KMS-11 (cell line): ENCODE data around the gene ADCK1.
"Not testable (repeated sequence)": the region's sequence is repeated elsewhere in the genome, so short reads cannot be mapped to it uniquely, and the experiment has no call there.

Experiments used
- H2AFZ ChIP-seq: fragments of 200-600 bp; sonication (generic); 2 replicates; pipeline ENCODE4 v1.6.1; 2016; ENCODE audit warnings: antibody characterized with exemption, mixed run types, low read depth
- H3K27ac ChIP-seq: fragments of 200-600 bp; sonication (generic); 2 replicates; pipeline ENCODE4 v1.6.1; 2016; ENCODE audit warnings: mild to moderate bottlenecking, mixed run types
- H3K27me3 ChIP-seq: fragments of 200-600 bp; sonication (generic); 2 replicates; pipeline ENCODE4 v1.6.1; 2017; ENCODE audit warnings: mild to moderate bottlenecking, low read depth, mixed run types, moderate library complexity; ENCODE audit not compliant: insufficient read depth
- H3K36me3 ChIP-seq: fragments of 200-600 bp; sonication (generic); 2 replicates; pipeline ENCODE4 v1.6.1; 2017; ENCODE audit warnings: mild to moderate bottlenecking, mixed run types; ENCODE audit not compliant: insufficient read depth
- H3K4me1 ChIP-seq: fragments of 200-600 bp; sonication (generic); 2 replicates; pipeline ENCODE4 v1.6.1; 2016; ENCODE audit warnings: mild to moderate bottlenecking, low read depth, mixed run types; ENCODE audit not compliant: poor library complexity, severe bottlenecking
- H3K4me2 ChIP-seq: fragments of 200-600 bp; sonication (generic); 2 replicates; pipeline ENCODE4 v1.7.0; 2016; ENCODE audit warnings: mild to moderate bottlenecking, mixed run types
- H3K4me3 ChIP-seq: fragments of 200-600 bp; sonication (generic); IDR thresholded peaks from 2 replicates; pipeline ENCODE4 v1.6.1; 2017; ENCODE audit warnings: low read depth, low read length, mixed read lengths; ENCODE audit not compliant: insufficient read depth
- H3K79me2 ChIP-seq: fragments of 200-600 bp; sonication (generic); 2 replicates; pipeline ENCODE4 v1.6.1; 2016; ENCODE audit warnings: low read depth, mixed run types; ENCODE audit not compliant: insufficient read depth
- H3K9ac ChIP-seq: fragments of 200-600 bp; sonication (generic); 2 replicates; pipeline ENCODE4 v1.6.1; 2016; ENCODE audit warnings: mild to moderate bottlenecking, mixed run types
- H4K20me1 ChIP-seq: fragments of 200-600 bp; sonication (generic); 2 replicates; pipeline ENCODE4 v1.6.1; 2016; ENCODE audit warnings: mild to moderate bottlenecking, mixed run types; ENCODE audit not compliant: insufficient read depth
- TF ChIP-seq, protein P1 (sequence below): fragments of 200-600 bp; sonication (generic); conservative IDR thresholded peaks from 2 replicates; pipeline ENCODE4 v1.6.1; 2017; ENCODE audit warnings: low read depth, mild to moderate bottlenecking, antibody characterized with exemption, low read length, moderate library complexity, mixed read lengths

The ADCK1 gene

GRCh38 chr14:77936138-77936639 is 136.3 kb downstream of the ADCK1 start:
- no peak overlapping the region for H3K4me3 ChIP-seq
- no peak overlapping the region for H3K9ac ChIP-seq
- H4K20me1 ChIP-seq = no peaks in the 10 kb centered on the region
- H2AFZ ChIP-seq = no peak overlapping the region
- no peaks in the 10 kb centered on the region for H3K4me1 ChIP-seq
- H3K4me2 ChIP-seq = no peak overlapping the region
- TF ChIP-seq, protein P1, sequence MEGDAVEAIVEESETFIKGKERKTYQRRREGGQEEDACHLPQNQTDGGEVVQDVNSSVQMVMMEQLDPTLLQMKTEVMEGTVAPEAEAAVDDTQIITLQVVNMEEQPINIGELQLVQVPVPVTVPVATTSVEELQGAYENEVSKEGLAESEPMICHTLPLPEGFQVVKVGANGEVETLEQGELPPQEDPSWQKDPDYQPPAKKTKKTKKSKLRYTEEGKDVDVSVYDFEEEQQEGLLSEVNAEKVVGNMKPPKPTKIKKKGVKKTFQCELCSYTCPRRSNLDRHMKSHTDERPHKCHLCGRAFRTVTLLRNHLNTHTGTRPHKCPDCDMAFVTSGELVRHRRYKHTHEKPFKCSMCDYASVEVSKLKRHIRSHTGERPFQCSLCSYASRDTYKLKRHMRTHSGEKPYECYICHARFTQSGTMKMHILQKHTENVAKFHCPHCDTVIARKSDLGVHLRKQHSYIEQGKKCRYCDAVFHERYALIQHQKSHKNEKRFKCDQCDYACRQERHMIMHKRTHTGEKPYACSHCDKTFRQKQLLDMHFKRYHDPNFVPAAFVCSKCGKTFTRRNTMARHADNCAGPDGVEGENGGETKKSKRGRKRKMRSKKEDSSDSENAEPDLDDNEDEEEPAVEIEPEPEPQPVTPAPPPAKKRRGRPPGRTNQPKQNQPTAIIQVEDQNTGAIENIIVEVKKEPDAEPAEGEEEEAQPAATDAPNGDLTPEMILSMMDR = no peak
- H3K27ac ChIP-seq = no peak overlapping the region
- H3K79me2 ChIP-seq = no peaks in the 10 kb centered on the region
- H3K27me3 ChIP-seq = no peaks in the 10 kb centered on the region
- no peaks in the 10 kb centered on the region for H3K36me3 ChIP-seq

- TF ChIP-seq, protein P1 = no peak
- Histone ChIP-seq H4K20me1 (no peaks in the 10 kb centered on the region), H3K4me2 (no peak overlapping the region), H3K79me2 (no peaks in the 10 kb centered on the region), H3K4me1 (no peaks in the 10 kb centered on the region), H3K27ac (no peak overlapping the region), H3K9ac (no peak overlapping the region), H3K4me3 (no peak overlapping the region), H3K27me3 (no peaks in the 10 kb centered on the region), H2AFZ (no peak overlapping the region), H3K36me3 (no peaks in the 10 kb centered on the region)
Measured at GRCh38 chr14:77947372-77947771, 147.5 kb downstream of the ADCK1 start.

DNA sequence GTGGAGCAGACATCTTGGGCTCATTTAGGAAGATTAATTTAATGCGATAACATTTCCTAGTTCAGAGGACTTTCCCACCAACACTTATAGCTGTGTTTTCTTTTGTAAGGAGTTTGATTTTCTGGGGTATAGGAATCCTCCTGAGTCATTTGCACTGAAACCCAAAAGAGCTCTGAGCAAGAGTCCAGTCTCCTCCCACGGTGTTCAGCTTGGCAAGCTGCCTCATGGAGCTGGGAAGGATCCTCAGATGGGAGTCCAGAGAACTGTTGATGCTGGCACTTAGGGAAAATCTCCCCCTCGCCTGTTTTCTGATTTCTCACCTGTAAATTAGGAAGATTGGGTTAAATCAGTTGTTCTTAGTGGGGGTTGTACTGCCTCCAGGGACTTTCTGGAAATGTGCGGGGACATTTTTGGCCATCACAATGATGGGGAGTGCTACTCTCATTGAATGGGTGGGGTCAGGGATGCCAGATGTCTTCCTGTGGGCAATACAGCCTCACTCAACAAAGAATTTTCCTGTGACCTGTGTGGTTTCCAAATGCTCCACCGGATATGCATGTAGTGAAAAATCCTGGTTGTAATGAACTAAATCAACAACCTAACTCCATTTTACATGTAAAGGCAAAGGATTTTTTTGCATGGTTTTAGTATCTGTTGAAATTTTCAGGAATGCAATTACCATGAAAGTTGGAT is 150.6 kb downstream of the ADCK1 start:
- TF ChIP-seq, protein P1 = no peak
- no peaks in the 10 kb centered on the region for H3K79me2 ChIP-seq
- H3K9ac ChIP-seq = no peak overlapping the region
- no peaks in the 10 kb centered on the region for H3K4me1 ChIP-seq
- no peaks in the 10 kb centered on the region for H4K20me1 ChIP-seq
- no peaks in the 10 kb centered on the region for H3K27me3 ChIP-seq
- H3K4me3 ChIP-seq = no peak overlapping the region
- H3K4me2 ChIP-seq = no peak overlapping the region
- H3K36me3 ChIP-seq = no peaks in the 10 kb centered on the region
- no peak overlapping the region for H2AFZ ChIP-seq
- H3K27ac ChIP-seq = no peak overlapping the region

- Histone ChIP-seq H4K20me1 (no peaks in the 10 kb centered on the region), H3K27ac (no peak overlapping the region), H3K27me3 (no peaks in the 10 kb centered on the region), H3K36me3 (no peaks in the 10 kb centered on the region), H3K4me1 (no peaks in the 10 kb centered on the region), H3K4me3 (no peak overlapping the region), H3K9ac (no peak overlapping the region), H2AFZ (no peak overlapping the region), H3K79me2 (no peaks in the 10 kb centered on the region), H3K4me2 (no peak overlapping the region)
- TF ChIP-seq, protein P1 = no peak
Measured at GRCh38 chr14:77955816-77956484, 156.0 kb downstream of the ADCK1 start.

GRCh38 chr14:77959686-77960085 is 159.8 kb downstream of the ADCK1 start:
- not testable (repeated sequence) for H3K27me3 ChIP-seq, H3K9ac ChIP-seq

More at GRCh38 chr14:77959686-77960085, 159.8 kb downstream of the ADCK1 start:
- not testable (repeated sequence) for H3K4me2 ChIP-seq, H3K4me1 ChIP-seq, H4K20me1 ChIP-seq, H2AFZ ChIP-seq, H3K36me3 ChIP-seq, H3K27ac ChIP-seq, H3K4me3 ChIP-seq, H3K79me2 ChIP-seq
